Heart left ventricle (tissue), 13 donors: Measurements from ENCODE around the gene DOK7.

Experiments
- CTCF ChIP-seq, 12 donors: fragments of 200-600 bp; sonication (generic) in 4 of 12; IDR thresholded peaks; one replicate each; pipeline versions ENCODE4 v1.5.0 to v1.8.0; 2018 to 2022; ENCODE audit warnings: antibody characterized with exemption in 12 of 12, mild to moderate bottlenecking in 5 of 12
- POLR2A ChIP-seq, 2 donors: fragments of 450-650 bp; IDR thresholded peaks; one replicate each; pipeline ENCODE4 v1.6.1; 2017; ENCODE audit warnings: antibody characterized with exemption in 2 of 2, mild to moderate bottlenecking in 2 of 2, moderate library complexity in 2 of 2
- donor health status: ischemic (EF 13 %, LVEDD 7.1; RV severe dilation, severe dysfunction).
- donor health status: DM: no; HTN: yes; CAD: no.
- donor health status: DM: no; HTN: no; CAD: no.
- donor health status: ischemic (EF 25% LVEDD 6.9; RV normal size, moderate dysfunction).
- donor health status: ischemic (EF 25% LVEDD 5.7; RV mildly dilated, moderate dysfunction).
- donor health status: ischemic (EF 35%, LVEDD 5.7; RV mildly dilated, moderate dysfunction).
- donor health status: nonischemic (EF 11% LVEDD 7.7; RV severe dilation, severe dysfunction).
- donor health status: DM: yes; HTN: yes; CAD: no.
- donor health status: PGD.
- donor health status: ischemic (EF 29% LVEDD 5.4; RV normal size, mild dysfunction).
- donor health status: nonischemic (EF 23%, LVEDD 6.1; RV moderate dilation, normal function).

- TF ChIP-seq CTCF (IDR thresholded peaks at IDR 0.05) (no peak), POLR2A (IDR thresholded peaks at IDR 0.05) (no peak)
These were observed 646 bp downstream of the DOK7 start for GRCh38 chr4:3463556-3464348.
